Suprapubic skin (tissue), 4 donors: ENCODE results near the gene DENND4C. TPM values are rescaled to one million over a fixed set of nuclear protein-coding genes. Genes with fewer than 3 reads are reported as not detected.

Experiments used
- DNase-seq, 2 donors: peaks; one replicate each; pipeline ENCODE4 v3.0.0-alpha.2; 2019; ENCODE audit warnings: low spot score in 2 of 2
- H3K27ac ChIP-seq: fragments of 200-600 bp; sonication (generic); one replicate; pipeline ENCODE4 v1.5.1; 2019
- H3K27me3 ChIP-seq: fragments of 200-600 bp; sonication (generic); one replicate; pipeline ENCODE4 v1.5.1; 2019
- H3K36me3 ChIP-seq: fragments of 200-600 bp; sonication (generic); one replicate; pipeline ENCODE4 v1.5.1; 2019
- H3K4me1 ChIP-seq: fragments of 200-600 bp; sonication (generic); one replicate; pipeline ENCODE4 v1.5.1; 2019
- H3K4me3 ChIP-seq: fragments of 200-600 bp; sonication (generic); one replicate; pipeline ENCODE4 v1.5.1; 2019; ENCODE audit warnings: mild to moderate bottlenecking
- H3K9me3 ChIP-seq: fragments of 200-600 bp; sonication (generic); one replicate; pipeline ENCODE4 v1.5.1; 2019
- EP300 ChIP-seq: sonication (generic); formaldehyde crosslinking; IDR thresholded peaks from one replicate; pipeline ENCODE4 v1.6.1; 2017; ENCODE audit warnings: antibody characterized with exemption
- POLR2A ChIP-seq, 2 donors: fragments of 450-650 bp; IDR thresholded peaks; one replicate each; pipeline ENCODE4 v1.6.1; 2017; ENCODE audit warnings: antibody characterized with exemption in 2 of 2, mild to moderate bottlenecking in 2 of 2, moderate library complexity in 2 of 2
- POLR2AphosphoS5 ChIP-seq, 3 donors: sonication (generic); formaldehyde crosslinking; IDR thresholded peaks; one replicate each; pipeline ENCODE4 v1.6.1; 2017; ENCODE audit warnings: antibody characterized with exemption in 3 of 3
- WGBS: methylation state at CpG from one replicate; pipeline ENCODE4 v1.1.5; 2018; 5-methylcytosine and 5-hydroxymethylcytosine counted together
- total RNA-seq, 4 donors: library from RNA; depleted of rRNA; stranded (reverse); fragments of >200 nt; gene quantifications; one replicate each; pipeline ENCODE4 v1.1.0, GENCODE V29; 2016
- TF ChIP-seq, protein P1 (sequence below), 2 donors: fragments of 200-600 bp in 1 of 2; fragments of 450-650 bp in 1 of 2; sonication (generic) in 1 of 2; IDR thresholded peaks; one replicate each; pipeline ENCODE4 v1.5.1; 2016 to 2019; ENCODE audit warnings: antibody characterized with exemption in 2 of 2, mild to moderate bottlenecking in 1 of 2, moderate library complexity in 1 of 2

DENND4C gene
- total RNA-seq, 4 donors from 2014 or later: 69.0 to 211 (median 94.8) TPM

DNA sequence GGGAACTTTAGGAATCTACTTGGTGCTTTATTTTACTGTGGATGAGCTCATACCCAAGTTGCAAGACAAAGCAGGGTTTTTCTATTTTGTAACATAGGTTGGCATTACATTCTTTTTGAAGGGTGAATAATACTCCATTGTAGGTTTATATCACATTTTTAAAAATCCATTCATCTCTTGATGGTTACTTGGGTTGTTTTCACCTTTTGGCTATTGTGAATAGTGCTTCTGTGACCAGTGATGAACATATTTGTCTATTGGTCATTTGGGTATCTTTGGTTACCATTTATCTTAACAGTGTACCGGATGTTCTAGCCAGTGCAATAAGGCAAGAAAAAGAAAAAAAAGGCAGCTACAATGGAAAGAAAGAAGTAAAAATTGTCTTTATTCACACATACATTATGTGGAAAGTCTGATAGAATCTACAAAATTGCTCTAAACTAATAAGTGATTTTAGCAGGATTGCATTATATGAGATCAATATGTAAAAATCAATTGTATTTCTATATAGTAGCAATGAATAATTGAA, 40.0 kb downstream of the DENND4C start:
- 98% methylated on average over 1 of the region's 1 CpG for WGBS
- H3K36me3 ChIP-seq: no peaks in the 10 kb centered on the region
- no peak overlapping the region for H3K27ac ChIP-seq
- no peaks in the 10 kb centered on the region for H3K27me3 ChIP-seq
- TF ChIP-seq EP300 (no peak), POLR2AphosphoS5 (IDR thresholded peaks at IDR 0.05) (no peak), POLR2A (IDR thresholded peaks at IDR 0.05) (no peak)
- TF ChIP-seq, protein P1, sequence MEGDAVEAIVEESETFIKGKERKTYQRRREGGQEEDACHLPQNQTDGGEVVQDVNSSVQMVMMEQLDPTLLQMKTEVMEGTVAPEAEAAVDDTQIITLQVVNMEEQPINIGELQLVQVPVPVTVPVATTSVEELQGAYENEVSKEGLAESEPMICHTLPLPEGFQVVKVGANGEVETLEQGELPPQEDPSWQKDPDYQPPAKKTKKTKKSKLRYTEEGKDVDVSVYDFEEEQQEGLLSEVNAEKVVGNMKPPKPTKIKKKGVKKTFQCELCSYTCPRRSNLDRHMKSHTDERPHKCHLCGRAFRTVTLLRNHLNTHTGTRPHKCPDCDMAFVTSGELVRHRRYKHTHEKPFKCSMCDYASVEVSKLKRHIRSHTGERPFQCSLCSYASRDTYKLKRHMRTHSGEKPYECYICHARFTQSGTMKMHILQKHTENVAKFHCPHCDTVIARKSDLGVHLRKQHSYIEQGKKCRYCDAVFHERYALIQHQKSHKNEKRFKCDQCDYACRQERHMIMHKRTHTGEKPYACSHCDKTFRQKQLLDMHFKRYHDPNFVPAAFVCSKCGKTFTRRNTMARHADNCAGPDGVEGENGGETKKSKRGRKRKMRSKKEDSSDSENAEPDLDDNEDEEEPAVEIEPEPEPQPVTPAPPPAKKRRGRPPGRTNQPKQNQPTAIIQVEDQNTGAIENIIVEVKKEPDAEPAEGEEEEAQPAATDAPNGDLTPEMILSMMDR (IDR thresholded peaks at IDR 0.05): no peak
- no peak for DNase-seq
- H3K9me3 ChIP-seq: peaks cover 3% of the 10 kb centered on the region
- H3K4me1 ChIP-seq: no peaks in the 10 kb centered on the region
- no peak overlapping the region for H3K4me3 ChIP-seq

DNA sequence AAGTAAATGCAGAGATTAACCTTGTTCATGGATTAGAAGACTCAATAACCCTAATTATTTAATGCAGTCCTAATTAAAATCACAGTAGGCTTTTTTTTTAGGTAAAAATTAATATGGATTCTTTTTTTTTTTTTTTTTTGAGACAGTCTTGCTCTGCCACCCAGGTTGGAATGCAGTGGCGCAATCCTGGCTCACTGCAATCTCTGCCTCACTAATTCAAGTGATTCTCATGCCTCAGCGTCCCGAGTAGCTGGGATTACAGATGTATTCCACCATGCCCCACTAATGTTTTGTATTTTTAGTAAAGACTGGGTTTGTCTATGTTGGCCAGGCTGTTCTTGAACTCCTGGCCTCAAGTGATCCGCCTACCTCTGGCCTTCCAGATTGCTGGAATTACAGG, 40.6 kb downstream of the DENND4C start:
- DNase-seq: no peak
- no peak overlapping the region for H3K4me3 ChIP-seq
- TF ChIP-seq EP300 (no peak), POLR2AphosphoS5 (IDR thresholded peaks at IDR 0.05) (no peak), POLR2A (IDR thresholded peaks at IDR 0.05) (no peak)
- TF ChIP-seq, protein P1 (IDR thresholded peaks at IDR 0.05): no peak
- H3K9me3 ChIP-seq: peaks cover 3% of the 10 kb centered on the region
- 96% methylated on average over 4 of the region's 4 CpGs for WGBS
- H3K4me1 ChIP-seq: no peaks in the 10 kb centered on the region
- no peaks in the 10 kb centered on the region for H3K27me3 ChIP-seq
- no peaks in the 10 kb centered on the region for H3K36me3 ChIP-seq
- H3K27ac ChIP-seq: no peak overlapping the region

DNA sequence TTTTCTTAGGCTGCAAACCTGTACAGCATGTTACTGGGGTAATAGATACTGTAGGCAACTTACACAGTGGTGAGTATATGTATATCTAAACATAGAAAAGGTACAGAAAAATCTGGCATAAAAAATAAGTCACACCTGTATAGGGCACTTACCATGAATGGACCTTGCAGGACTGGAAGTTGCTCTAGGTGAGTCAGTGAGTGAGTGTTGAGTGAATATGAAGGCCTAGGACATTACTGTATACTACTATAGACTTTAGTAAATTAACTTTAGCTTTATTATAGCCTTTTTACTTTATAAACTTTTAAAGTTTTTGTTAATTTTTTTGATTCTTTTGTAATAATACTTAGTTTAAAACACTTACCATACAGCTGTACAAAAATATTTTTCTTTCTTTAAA, 51.3 kb downstream of the DENND4C start:
- no peaks in the 10 kb centered on the region for H3K36me3 ChIP-seq
- DNase-seq: no peak
- H3K4me1 ChIP-seq: peaks cover 16% of the 10 kb centered on the region
- H3K4me3 ChIP-seq: no peak overlapping the region
- TF ChIP-seq POLR2A (IDR thresholded peaks at IDR 0.05) (no peak), EP300 (no peak), POLR2AphosphoS5 (IDR thresholded peaks at IDR 0.05) (no peak)
- TF ChIP-seq, protein P1 (IDR thresholded peaks at IDR 0.05): no peak
- no peaks in the 10 kb centered on the region for H3K27me3 ChIP-seq
- no peaks in the 10 kb centered on the region for H3K9me3 ChIP-seq
- no peak overlapping the region for H3K27ac ChIP-seq

DNA sequence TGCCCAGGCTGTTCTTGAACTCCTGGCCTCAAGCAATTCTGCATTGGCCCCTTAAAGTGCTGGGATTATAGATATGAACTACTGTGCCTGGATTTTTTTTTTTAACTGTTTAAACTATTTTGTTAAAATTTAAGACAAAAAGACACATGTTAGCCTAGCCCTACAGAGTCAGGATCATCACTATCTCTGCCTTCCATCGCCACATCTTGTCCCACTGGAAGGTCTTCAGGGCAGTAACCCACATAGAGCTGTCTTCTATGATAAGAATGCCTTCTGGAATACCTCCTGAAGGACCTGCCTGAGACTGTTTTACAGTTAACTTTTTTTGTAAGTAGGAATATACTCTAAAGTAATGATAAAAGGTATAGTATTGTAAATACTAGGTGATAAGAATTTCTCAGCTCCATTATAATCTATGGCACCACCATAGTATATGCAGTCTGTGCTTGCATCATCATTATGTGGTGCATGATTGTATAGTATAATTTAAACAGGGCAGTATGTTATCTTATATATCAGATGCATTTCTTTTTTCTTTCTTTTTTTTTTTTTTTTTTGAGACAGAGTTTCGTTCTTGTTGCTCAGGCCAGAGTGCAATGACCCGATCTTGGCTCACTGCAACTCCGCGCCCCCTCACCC, 52.7 kb downstream of the DENND4C start:
- WGBS: 97% methylated on average over 5 of the region's 5 CpGs
- Histone ChIP-seq H3K36me3 (no peaks in the 10 kb centered on the region), H3K9me3 (no peaks in the 10 kb centered on the region), H3K27ac (no peak overlapping the region), H3K4me1 (peaks cover 22% of the 10 kb centered on the region), H3K27me3 (no peaks in the 10 kb centered on the region), H3K4me3 (no peak overlapping the region)
- TF ChIP-seq POLR2AphosphoS5 (IDR thresholded peaks at IDR 0.05): no peak
- TF ChIP-seq, protein P1 (IDR thresholded peaks at IDR 0.05): no peak
- no peak for TF ChIP-seq EP300
- TF ChIP-seq POLR2A (IDR thresholded peaks at IDR 0.05): no peak
- DNase-seq: no peak

DNA sequence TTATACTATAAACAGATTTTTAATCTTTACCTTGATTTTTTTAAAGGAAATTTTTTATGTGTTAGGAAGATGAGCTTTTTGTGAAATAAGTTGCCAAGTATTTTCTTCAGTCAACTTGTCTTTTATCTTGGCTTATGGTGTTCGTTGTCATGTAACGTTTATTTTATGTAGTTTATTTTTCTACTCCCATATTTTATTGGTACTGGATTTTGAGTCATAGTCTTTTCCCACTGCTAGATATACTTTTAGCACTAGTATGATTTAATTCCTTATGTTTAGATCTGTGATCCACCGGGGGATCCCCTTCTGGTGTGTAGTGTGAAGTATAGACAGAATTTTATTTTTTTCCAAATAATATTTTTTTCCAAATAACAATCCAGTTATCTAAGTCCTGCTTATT, 54.2 kb downstream of the DENND4C start:
- no peak for DNase-seq
- H3K36me3 ChIP-seq: peaks cover 9% of the 10 kb centered on the region
- H3K27me3 ChIP-seq: no peaks in the 10 kb centered on the region
- H3K9me3 ChIP-seq: no peaks in the 10 kb centered on the region
- H3K4me3 ChIP-seq: no peak overlapping the region
- 61% methylated on average over 3 of the region's 3 CpGs for WGBS
- H3K27ac ChIP-seq: no peak overlapping the region
- H3K4me1 ChIP-seq: peaks cover 22% of the 10 kb centered on the region
- no peak for TF ChIP-seq POLR2AphosphoS5 (IDR thresholded peaks at IDR 0.05)
- no peak for TF ChIP-seq POLR2A (IDR thresholded peaks at IDR 0.05)
- TF ChIP-seq, protein P1 (IDR thresholded peaks at IDR 0.05): no peak
- no peak for TF ChIP-seq EP300
